EL (cell line): ENCODE measurements around the gene MAP3K8.

Experiments
- DNase-seq: peaks from one replicate; pipeline ENCODE4 v3.0.0-alpha.2; 2016

MAP3K8 gene

DNA sequence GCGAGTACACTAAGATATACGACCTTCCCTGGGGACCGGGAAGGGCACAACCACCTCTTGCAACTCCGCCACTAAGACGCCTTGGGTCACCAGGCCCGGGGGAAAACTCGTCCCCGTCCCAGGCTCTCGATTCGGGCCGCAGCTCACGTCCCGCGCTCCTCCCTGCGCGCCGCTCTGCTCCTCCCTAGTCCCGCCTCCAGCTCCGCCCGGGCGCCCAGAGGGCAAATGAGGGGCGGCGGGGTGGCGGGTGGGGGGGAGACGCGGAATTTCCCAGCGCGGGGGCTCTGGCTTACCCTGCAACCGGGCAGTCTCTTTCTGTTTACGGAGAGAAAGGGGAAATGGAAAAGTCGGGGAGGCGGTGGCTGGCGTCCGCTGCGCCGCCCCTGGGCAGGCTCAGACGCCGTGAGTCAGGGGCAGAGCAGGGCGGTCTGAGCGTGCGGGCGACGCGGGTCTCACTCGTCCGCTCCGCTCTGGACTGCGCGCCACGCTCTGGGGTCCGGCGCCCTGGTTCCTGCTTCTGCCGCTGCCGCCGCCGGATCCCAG is at the start of gene MAP3K8:
Gene MAP3K8, plus strand, starts transcription at position 455 of the 543 bp plus-strand sequence. CDS start 4,755 bp downstream, outside the sequence.
- peak; percentile 92 for DNase-seq

DNA sequence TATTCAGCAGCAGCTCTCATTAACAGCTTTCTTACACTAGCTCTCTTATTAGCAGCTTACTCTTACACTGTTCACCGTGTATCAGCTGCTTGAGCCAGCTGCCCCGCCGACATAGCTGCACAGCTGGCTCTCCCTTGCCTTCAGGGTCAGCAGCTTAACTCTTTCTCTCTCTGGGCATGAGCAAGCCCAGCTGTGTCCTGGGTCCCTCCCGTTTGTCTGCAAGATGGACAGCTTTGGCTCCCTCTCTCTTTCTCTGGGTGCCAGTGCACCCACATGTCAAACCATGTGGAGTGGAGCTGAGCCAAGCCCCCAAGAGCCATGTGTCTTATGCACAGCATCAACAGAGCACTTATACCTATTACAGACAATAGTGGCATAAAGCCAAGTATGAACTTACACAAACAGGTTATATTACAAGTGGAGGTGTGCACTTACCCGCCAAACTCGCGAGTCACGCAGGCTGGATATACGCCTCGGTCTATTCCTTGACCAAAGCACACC is 49.2 kb upstream of the MAP3K8 start:
- DNase-seq, result peak; percentile 40

DNA sequence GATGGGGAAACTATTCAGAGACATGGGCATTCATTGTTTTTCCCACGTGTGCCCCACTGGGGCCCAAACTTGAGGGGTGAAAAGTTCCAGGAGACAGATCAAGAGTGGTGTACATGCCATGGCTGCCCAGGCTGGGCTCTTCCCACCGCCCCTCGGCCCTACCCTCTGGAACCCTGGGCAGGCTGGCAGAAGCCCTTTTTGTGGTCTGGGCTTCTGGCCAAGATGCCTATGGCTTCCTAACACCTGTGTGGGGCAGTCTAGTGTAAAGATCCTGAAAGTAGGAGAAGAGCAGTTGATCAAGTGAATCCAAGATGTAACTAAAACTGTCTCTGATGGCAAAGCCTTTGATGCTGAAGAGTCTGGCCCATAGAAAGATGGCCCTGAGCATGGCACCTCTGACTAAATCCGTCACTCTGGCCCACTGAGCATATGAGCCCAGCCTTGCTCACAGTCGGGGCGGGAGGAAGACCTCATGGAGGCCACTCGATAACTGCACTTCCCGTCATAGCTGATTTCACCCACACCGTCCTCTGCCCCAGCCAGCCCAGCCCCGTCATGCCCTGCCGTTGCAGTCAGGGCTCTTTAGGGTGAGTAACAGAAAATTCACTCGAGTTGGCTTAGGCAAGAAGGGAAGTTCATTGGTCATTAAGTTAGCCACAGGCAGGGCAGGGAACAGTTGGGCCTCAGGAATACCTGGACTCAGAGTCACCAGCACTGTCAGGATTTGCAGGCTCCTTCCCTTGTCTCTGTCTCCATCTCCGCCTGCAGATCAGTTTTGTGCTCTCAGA is 47.0 kb upstream of the MAP3K8 start:
- DNase-seq, result peak; percentile 14

DNA sequence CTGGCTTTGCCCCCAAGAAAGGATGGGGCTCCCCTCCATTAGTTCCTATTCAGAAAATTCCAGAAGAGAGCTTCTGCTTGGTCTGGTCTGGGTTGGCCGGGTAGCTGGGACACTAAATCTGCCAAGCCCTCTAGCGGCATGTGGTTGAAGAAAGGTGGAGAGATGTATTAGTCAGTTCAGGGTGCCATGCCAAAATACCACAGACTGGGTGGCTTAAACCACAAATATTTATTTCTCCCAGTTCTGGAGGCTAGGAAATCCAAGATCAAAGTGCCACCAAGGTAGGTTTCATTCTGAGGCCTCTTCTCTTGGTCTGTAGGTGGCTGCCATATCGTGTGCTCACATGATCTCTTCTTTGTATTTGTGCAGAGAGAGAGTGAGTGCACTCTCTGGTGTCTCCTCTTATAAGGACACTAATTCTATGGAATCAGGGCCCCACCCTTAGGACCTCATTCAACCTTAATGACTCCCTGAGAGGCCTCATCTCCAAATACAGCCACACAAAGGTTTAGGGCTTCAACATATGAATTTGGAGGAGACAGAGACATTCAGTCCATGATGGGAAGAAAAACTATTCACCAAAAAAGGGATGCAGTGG is 46.2 kb upstream of the MAP3K8 start:
- peak; percentile 61 for DNase-seq

- DNase-seq, result no peak
Measured at GRCh38 chr10:30389543-30389942, 44.4 kb upstream of the MAP3K8 start.

DNA sequence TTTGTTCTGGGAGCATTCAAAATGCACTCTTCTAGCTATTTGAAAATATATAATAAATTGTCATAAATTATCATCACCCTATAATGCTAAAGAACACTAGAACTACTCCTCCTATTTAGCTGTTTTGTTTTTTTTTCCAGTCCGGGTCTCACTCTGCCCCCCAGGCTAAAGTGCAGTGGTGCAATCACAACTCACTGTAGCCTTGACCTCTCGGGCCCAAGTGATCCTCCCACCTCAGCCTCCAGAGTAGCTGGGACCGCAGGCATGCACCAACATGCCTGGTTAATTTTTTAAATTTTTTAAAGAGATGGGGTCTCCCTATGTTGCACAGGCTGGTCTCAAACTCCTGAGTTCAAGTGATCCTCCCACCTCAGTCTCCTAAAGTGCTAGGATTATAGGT is 43.8 kb upstream of the MAP3K8 start:
- DNase-seq, result no peak

GRCh38 chr10:30391266-30391665 is 42.7 kb upstream of the MAP3K8 start:
- no peak for DNase-seq

DNA sequence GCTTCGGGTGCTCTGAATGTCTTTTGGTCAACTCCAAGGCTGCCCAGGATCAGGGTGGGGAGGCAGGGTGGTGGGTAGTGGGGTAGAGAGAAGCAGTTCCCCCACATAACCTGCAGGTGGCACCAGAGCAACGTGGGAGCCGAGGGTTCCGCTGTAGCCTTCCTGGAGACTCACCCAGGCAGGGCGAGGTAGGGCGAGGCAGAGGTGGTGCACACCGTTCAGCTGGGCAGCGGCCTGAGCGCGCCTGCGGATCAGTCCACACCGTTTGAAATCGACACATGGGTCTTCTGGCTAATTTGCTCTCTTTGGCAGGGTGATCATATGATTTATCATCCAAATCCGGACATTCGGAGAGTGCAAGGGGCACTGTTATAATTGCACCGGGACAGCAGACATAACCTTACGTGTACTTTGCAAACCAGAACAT is 41.4 kb upstream of the MAP3K8 start:
- DNase-seq, result peak; percentile 61

- no peak for DNase-seq
Measured at GRCh38 chr10:30396293-30396692, 37.7 kb upstream of the MAP3K8 start.

DNA sequence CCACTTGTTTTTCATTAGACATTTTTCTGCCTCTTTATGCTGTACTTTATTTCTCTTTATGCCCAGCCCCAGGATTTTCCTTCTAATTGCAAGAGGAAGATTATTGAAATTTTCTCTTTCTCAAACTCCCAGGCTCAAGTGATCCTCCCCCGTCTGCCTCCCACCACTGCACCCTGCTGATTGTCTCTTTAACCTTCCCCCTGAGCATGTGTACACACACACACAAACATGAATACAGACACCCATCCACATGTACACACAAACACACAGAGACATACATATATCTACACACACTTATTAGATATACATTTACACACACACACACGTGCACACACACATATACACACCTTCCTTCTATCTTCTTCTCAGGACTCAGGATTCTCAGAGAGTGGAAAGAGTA is 37.3 kb upstream of the MAP3K8 start:
- no peak for DNase-seq

DNA sequence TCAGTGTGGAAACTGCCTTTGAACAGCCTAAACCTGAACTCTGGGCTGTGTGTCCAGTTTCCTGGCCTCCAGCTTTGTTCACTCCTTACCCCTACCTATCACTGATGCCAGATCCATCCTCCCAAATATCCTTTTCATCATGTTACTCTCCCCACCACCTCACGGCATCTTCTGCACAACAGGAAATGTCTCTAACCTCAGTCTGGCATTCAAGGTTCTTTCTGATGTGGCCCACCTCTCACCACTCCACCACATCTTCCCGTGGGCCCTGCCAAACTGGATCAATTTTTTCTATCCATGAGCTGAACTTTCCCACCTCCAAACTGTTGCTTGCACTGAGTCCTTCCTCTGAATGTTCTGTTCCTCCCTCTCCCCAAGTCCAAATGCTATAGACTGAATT is 35.8 kb upstream of the MAP3K8 start:
- no peak for DNase-seq

- DNase-seq, result no peak
Measured at GRCh38 chr10:30398788-30399187, 35.2 kb upstream of the MAP3K8 start.

DNA sequence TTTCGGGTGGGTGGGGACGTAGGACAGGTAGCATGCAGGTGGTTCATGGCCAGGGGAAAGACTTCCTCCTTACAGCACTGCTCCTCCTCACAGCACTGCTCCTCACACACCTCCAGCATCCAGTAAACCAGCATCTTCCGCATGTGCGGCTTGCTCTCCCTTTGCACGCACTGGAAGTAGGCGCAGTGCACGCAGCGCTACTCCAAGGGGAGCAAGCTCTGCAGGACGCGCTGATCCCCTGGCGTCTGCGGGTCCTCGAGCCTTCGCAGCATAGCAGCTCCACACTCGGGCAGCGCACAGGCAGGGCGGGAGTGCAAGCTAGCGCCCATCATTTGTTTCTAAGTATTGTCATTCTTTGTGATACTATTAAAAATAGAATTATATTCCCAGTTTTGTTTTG is 30.5 kb upstream of the MAP3K8 start:
- DNase-seq, result no peak

- no peak for DNase-seq
Measured at GRCh38 chr10:30404540-30404939, 29.4 kb upstream of the MAP3K8 start.

DNA sequence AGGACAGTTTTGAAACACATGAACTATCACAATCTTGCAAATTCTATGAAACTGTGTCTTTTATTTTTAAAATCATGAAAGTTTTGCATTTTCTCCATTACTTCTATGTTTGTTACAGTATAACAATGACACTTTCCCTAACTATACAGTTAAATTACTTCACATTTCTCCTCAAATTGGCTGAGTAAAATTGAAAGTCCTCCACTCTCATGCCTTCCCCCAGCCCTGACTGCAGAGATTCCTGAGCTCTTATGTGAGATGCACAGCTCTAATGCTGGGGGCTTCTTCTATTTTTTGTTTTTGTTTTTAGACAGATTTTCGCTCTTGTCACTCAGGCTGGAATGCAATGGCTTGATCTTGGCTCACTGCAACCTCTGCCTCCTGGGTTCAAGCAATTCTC is 22.7 kb upstream of the MAP3K8 start:
- DNase-seq, result no peak

GRCh38 chr10:30412901-30413300 is 21.1 kb upstream of the MAP3K8 start:
- no peak for DNase-seq

- DNase-seq, result peak; percentile 60
Measured at GRCh38 chr10:30413996-30414576, 19.9 kb upstream of the MAP3K8 start.

GRCh38 chr10:30415593-30415992 is 18.4 kb upstream of the MAP3K8 start:
- no peak for DNase-seq

GRCh38 chr10:30417301-30417700 is 16.7 kb upstream of the MAP3K8 start:
- DNase-seq, result no peak

DNA sequence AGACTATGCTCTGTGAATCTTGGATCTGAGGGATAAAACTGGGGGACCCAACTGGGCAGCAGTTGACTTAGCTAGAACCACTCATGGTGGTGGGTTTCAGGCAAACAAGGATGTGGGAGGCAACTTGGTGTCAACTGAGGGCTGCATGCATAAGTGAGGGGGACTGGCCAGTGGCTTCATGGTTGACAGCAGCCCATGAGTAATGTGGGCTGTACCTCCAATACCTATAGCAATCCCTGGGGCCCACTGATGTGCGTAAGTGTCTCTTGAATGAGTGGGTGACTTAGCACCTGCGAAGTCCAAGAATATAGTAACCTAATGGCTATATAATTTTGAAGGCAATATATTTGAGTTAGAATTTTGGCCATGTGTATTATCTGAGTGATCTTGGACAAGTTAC is 13.7 kb upstream of the MAP3K8 start:
- no peak for DNase-seq

- DNase-seq, result no peak
Measured at GRCh38 chr10:30420766-30421165, 13.2 kb upstream of the MAP3K8 start.

GRCh38 chr10:30422151-30422695 is 11.8 kb upstream of the MAP3K8 start:
- DNase-seq, result no peak

DNA sequence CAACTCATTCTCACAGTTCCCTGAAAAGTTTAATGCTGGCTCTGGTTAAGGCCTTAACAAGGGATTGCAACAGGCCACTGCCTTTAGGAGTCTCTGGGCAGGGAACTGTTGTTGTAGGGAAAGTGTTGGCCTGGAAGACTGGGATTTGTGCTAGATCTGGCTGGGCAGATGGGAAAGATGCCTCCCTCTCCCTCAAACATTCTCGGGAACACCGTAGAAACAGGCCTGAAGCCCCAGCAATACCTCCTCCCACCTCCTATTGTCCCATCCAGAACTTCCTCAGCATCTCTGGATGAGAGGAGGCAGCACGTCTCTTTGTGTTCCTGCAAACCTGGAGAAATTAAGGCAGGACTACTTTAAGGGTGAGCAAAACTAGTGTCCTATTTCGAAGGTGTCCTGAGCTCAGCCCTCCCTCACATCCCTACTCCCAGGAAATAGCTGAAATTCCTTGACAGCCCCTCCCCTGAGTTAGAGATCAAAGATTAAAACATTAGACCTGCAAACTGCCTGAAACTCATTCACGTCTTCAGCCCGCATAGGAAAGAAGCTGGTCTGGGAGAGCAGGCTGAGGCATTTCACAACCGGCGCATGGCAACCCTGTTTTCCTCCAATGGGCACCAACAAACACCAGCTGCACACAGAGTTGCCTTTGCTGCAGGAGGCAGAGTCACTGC is 10.9 kb upstream of the MAP3K8 start:
- peak; percentile 77 for DNase-seq
